Endothelial cell of umbilical vein (primary cell): ENCODE measurements around the gene AK9. TPM values are rescaled to one million over a fixed set of nuclear protein-coding genes. Genes with fewer than 3 reads are reported as not detected.

Experiments used
- BruUV-seq: library from RNA; stranded (reverse); fragments of 400-500 nt; replicated peaks from 2 replicates; lab custom pipeline; 2021; lab: Mats Ljungman, UMichigan
- CTCF ChIA-PET: fragments of 300-600, 350-600 bp; sonication (Branson Sonifier 250); formaldehyde crosslinking; loops from one replicate; lab custom pipeline; 2021; ENCODE audit warnings: antibody characterized with exemption, inconsistent platforms; lab: Charles Lee
- POLR2A ChIA-PET: fragments of 300-600, 350-600 bp; sonication (Branson Sonifier 250); formaldehyde crosslinking; loops from one replicate; lab custom pipeline; 2021; ENCODE audit warnings: antibody characterized with exemption, inconsistent platforms; lab: Charles Lee
- DNase-seq: peaks from one replicate; pipeline ENCODE4 v3.0.0-alpha.2; 2011; ENCODE audit warnings: low read depth, low spot score
- FAIRE-seq: peaks from 2 replicates; lab custom pipeline; 2011; peaks lifted over from hg19 to GRCh38; lab: Jason Lieb, UNC
- H2AFZ ChIP-seq: 2 replicates; pipeline ENCODE4 v1.6.0; 2012; ENCODE audit warnings: low read depth, low read length, control low read depth, inconsistent platforms
- H3K27ac ChIP-seq: 2 replicates; pipeline ENCODE4 v1.5.1; 2011; ENCODE audit warnings: low read depth, mild to moderate bottlenecking, control low read depth, low read length, moderate library complexity; ENCODE audit not compliant: insufficient read depth
- H3K27me3 ChIP-seq, 2 experiments: 2 replicates each; pipeline versions ENCODE4 v1.6.0 to v1.6.1; 2011; ENCODE audit warnings: low read length in 2 of 2, mixed read lengths in 1 of 2; ENCODE audit not compliant: control insufficient read depth in 2 of 2, insufficient read depth in 2 of 2
- H3K36me3 ChIP-seq, 2 experiments: 2 replicates in 1 of 2; 3 replicates in 1 of 2; pipeline ENCODE4 v1.5.1; 2011; ENCODE audit warnings: low read length in 2 of 2, mild to moderate bottlenecking in 1 of 2, moderate library complexity in 1 of 2; ENCODE audit not compliant: control insufficient read depth in 2 of 2, insufficient read depth in 2 of 2; ENCODE audit errors: extremely low read depth in 1 of 2
- H3K4me1 ChIP-seq: 3 replicates; pipeline ENCODE4 v1.5.1; 2011; ENCODE audit warnings: mild to moderate bottlenecking, low read length; ENCODE audit not compliant: control insufficient read depth, insufficient read depth; ENCODE audit errors: extremely low read depth
- H3K4me2 ChIP-seq: 2 replicates; pipeline ENCODE4 v1.6.1; 2011; ENCODE audit warnings: low read length, control low read depth, mixed read lengths; ENCODE audit not compliant: insufficient read depth
- H3K4me3 ChIP-seq, 3 experiments: fragments of 200-600 bp in 1 of 3; sonication (generic), shearing (Covaris generic) in 1 of 3; replicated peaks in 1 of 3; 2 replicates each; pipeline ENCODE4 v1.5.1; 2011 to 2016; ENCODE audit warnings: control low read depth in 3 of 3, low read length in 3 of 3, mild to moderate bottlenecking in 2 of 3, inconsistent platforms in 1 of 3, low read depth in 1 of 3, moderate library complexity in 1 of 3; ENCODE audit not compliant: insufficient read depth in 1 of 3
- H3K79me2 ChIP-seq: 2 replicates; pipeline ENCODE4 v1.6.0; 2012; ENCODE audit warnings: low read length, inconsistent platforms; ENCODE audit not compliant: control insufficient read depth, insufficient read depth
- H3K9ac ChIP-seq: replicated peaks from 2 replicates; pipeline ENCODE3; 2011; ENCODE audit warnings: low read length, control low read depth; ENCODE audit not compliant: insufficient read depth; ENCODE audit errors: extremely low read depth
- H3K9me1 ChIP-seq: replicated peaks from 3 replicates; pipeline ENCODE4 v1.6.0; 2011; ENCODE audit warnings: mild to moderate bottlenecking, low read length; ENCODE audit not compliant: control insufficient read depth, insufficient read depth; ENCODE audit errors: extremely low read depth
- H3K9me3 ChIP-seq: replicated peaks from 2 replicates; pipeline ENCODE4 v1.5.1; 2012; ENCODE audit warnings: low read length, inconsistent platforms; ENCODE audit not compliant: control insufficient read depth, insufficient read depth
- H4K20me1 ChIP-seq: replicated peaks from 2 replicates; pipeline ENCODE3; 2011; ENCODE audit warnings: mild to moderate bottlenecking, low read length; ENCODE audit not compliant: control insufficient read depth, insufficient read depth; ENCODE audit errors: extremely low read depth
- CTCF ChIP-seq, 2 donors: IDR thresholded peaks; 1 replicate in 1 of 2; 2 replicates in 1 of 2; pipeline ENCODE4 v1.5.1; 2011; ENCODE audit warnings: low read length in 2 of 2, mild to moderate bottlenecking in 2 of 2, moderate library complexity in 2 of 2, control low read depth in 1 of 2, inconsistent platforms in 1 of 2, low read depth in 1 of 2; ENCODE audit not compliant: insufficient read depth in 1 of 2; ENCODE audit errors: extremely low read depth in 1 of 2
- EZH2 ChIP-seq: IDR thresholded peaks from 2 replicates; pipeline ENCODE4 v1.6.1; 2012; ENCODE audit warnings: borderline replicate concordance, low read depth, mild to moderate bottlenecking, moderate library complexity, low read length, inconsistent platforms; ENCODE audit not compliant: severe bottlenecking
- FOS ChIP-seq: IDR thresholded peaks from 2 replicates; pipeline ENCODE4 v1.6.1; 2011; ENCODE audit warnings: mild to moderate bottlenecking, low read length, moderate library complexity, borderline replicate concordance; ENCODE audit not compliant: insufficient read depth
- GATA2 ChIP-seq: IDR thresholded peaks from 2 replicates; pipeline ENCODE4 v1.7.0; 2011; ENCODE audit warnings: low read depth, mild to moderate bottlenecking, moderate library complexity, mixed read lengths, low read length; ENCODE audit not compliant: insufficient read length, insufficient read depth
- JUN ChIP-seq: IDR thresholded peaks from 2 replicates; pipeline ENCODE4 v1.6.1; 2011; ENCODE audit warnings: borderline replicate concordance, low read depth; ENCODE audit not compliant: insufficient read length, insufficient read depth
- MAX ChIP-seq: IDR thresholded peaks from 2 replicates; pipeline ENCODE4 v1.6.1; 2011; ENCODE audit not compliant: insufficient read depth, insufficient read length
- MYC ChIP-seq: IDR thresholded peaks from one replicate; pipeline ENCODE4 v1.6.1; 2011; ENCODE audit warnings: mild to moderate bottlenecking, low read depth, low read length
- POLR2A ChIP-seq: IDR thresholded peaks from 2 replicates; pipeline ENCODE4 v1.6.1; 2012; ENCODE audit warnings: low read depth, mild to moderate bottlenecking, control low read depth, low read length
- POLR2AphosphoS5 ChIP-seq: IDR thresholded peaks from 2 replicates; pipeline ENCODE4 v1.6.1; 2012; ENCODE audit warnings: low read depth, mild to moderate bottlenecking, control low read depth, low read length, moderate library complexity; ENCODE audit not compliant: insufficient read depth
- dilution Hi-C: fragments of 300-500 bp; cut with MboI; formaldehyde crosslinking; loops from one replicate; pipeline ENCODE4 v1.15.0; 2019; ENCODE audit warnings: low sequenced_read_pairs; ENCODE audit not compliant: extremely low pct_ligation_motif_present
- intact Hi-C: fragments of 100-400 bp; cut with micrococcal nuclease; formaldehyde crosslinking; loops from one replicate; pipeline ENCODE4 v1.10.0; 2022
- polyA plus RNA-seq, 4 experiments: library from polyadenylated mRNA; depleted of rRNA in 3 of 4; stranded (reverse) in 3 of 4; unstranded in 1 of 4; fragments of >200 nt; gene quantifications; 2 replicates each; pipeline versions ENCODE4 v1.2.1 to v1.2.3, GENCODE V29; 2011 to 2012; ENCODE audit warnings: missing spikeins in 1 of 4
- total RNA-seq: library from RNA; stranded (reverse); gene quantifications from 2 replicates; pipeline ENCODE4 v1.2.3, GENCODE V29; 2021

The AK9 gene
- total and polyA plus RNA-seq, 2 donors (not counting 3 experiments of a cell fraction or from before 2014, with no cell fraction given), result 1.4 to 3.2 TPM

GRCh38 chr6:109449064-109449794 is 241.8 kb downstream of the AK9 start:
- FAIRE-seq, result no peak
- Histone ChIP-seq H3K4me3 (no peak overlapping the region), H3K79me2 (no peaks in the 10 kb centered on the region), H3K27me3 (no peaks in the 10 kb centered on the region), H2AFZ (no peak overlapping the region), H3K4me2 (no peak overlapping the region), H3K4me1 (no peaks in the 10 kb centered on the region), H3K27ac (no peak overlapping the region), H4K20me1 (no peaks in the 10 kb centered on the region), H3K9me3 (no peaks in the 10 kb centered on the region), H3K9ac (no peak overlapping the region), H3K9me1 (no peaks in the 10 kb centered on the region), H3K36me3 (peaks cover 0 to 6% of the 10 kb centered on the region in 2 experiments)
- no peak for DNase-seq
- dilution Hi-C loops, result no loop called here
- POLR2A ChIA-PET, result no interaction called here
- CTCF ChIA-PET, result interaction anchor here (1.7 kb wide), 1 partner anchor 8 kb away, joined by 6 read pairs; the partner anchor contains the start of genes PPIL6 and SMPD2
- intact Hi-C loops, result no loop called here
- no peak for TF ChIP-seq MYC
- no peak for TF ChIP-seq GATA2
- TF ChIP-seq MAX, result no peak
- no peak for TF ChIP-seq EZH2
- no peak for TF ChIP-seq POLR2AphosphoS5
- no peak for TF ChIP-seq FOS
- TF ChIP-seq CTCF (IDR thresholded peaks at IDR 0.05; ENCODE audit: extremely low read depth in 1 of 2, insufficient read depth in 1 of 2, low read depth in 1 of 2, low read length in 2 of 2), result no peak
- TF ChIP-seq JUN, result no peak
- TF ChIP-seq POLR2A, result no peak
- no TSS peak for BruUV-seq
